ENCODE data around the gene OSBPL9. TPM values are rescaled to one million over a fixed set of nuclear protein-coding genes. Genes with fewer than 3 reads are reported as not detected.

OSBPL9 gene
- total and polyA plus RNA-seq, 9 of the 15 experiments (the other 6 are each of a cell fraction or from before 2014, with no cell fraction given) = 43.9 to 217 (median 170) TPM

DNA sequence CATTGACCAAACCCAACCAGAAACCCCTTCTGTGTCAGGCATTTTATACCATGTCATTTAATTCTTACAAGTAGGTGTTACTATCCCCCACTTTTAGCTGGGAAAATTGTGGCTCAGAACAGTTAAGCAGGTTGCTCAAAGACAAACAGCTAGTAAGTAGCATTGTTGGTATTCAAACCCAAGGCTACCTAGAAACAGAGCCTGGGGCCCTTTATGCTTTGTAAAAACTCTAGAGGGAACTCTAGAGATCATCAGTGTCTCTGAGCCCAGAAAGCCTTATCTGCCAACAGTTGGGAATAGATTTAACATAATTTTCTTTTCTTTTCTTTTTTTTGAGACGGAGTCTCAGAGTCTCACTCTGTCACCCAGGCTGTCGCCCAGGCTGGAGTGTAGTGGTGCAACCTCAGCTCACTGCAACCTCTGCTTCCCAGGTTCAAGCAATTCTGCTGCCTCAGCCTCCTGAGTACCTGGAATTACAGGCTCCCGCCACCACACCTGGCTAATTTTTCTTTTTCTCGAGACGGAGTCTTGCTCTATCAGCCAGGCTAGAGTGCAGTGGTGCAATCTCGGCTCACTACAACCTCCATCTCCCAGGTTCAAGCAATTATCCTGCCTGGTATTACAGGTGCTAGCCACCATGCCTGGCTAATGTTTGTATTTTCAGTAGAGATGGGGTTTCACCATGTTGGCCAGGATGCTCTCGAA is 48.5 kb upstream of the OSBPL9 start:
- Histone ChIP-seq H3K79me2 (ENCODE audit: control insufficient read depth, insufficient read depth, low read length) (no peaks in the 10 kb centered on the region), H4K20me1 (replicated peaks; ENCODE audit: control insufficient read depth, insufficient read depth, low read length) (no peaks in the 10 kb centered on the region), H3K27ac (ENCODE audit: extremely low read depth, low read depth, low read length) (no peak overlapping the region), H3K36me3 (ENCODE audit: control insufficient read depth, insufficient read depth, low read length) (no peaks in the 10 kb centered on the region), H3K9me1 (ENCODE audit: control insufficient read depth, insufficient read depth, low read length) (no peaks in the 10 kb centered on the region), H3K27me3 (ENCODE audit: control insufficient read depth in 2 of 2, insufficient read depth in 2 of 2, low read length in 2 of 2) (no peaks in the 10 kb centered on the region), H3K9ac (ENCODE audit: insufficient read depth in 1 of 2, low read depth in 2 of 2, low read length in 2 of 2) (no peak overlapping the region), H3K4me1 (replicated peaks in 1 of 2; ENCODE audit: control insufficient read depth in 2 of 2, insufficient read depth in 2 of 2, low read length in 2 of 2) (peaks cover 4 to 35% of the 10 kb centered on the region in 2 experiments; a peak in 4 of 5 replicates), H3K4me3 (no peak overlapping the region), H2AFZ (ENCODE audit: low read depth, low read length) (no peak overlapping the region), H3K9me3 (replicated peaks; ENCODE audit: control insufficient read depth, insufficient read depth, low read depth, low read length) (no peaks in the 10 kb centered on the region), H3K4me2 (ENCODE audit: insufficient read depth, low read length) (no peak overlapping the region)
- BruUV-seq (replicated peaks) = no TSS peak
- in situ Hi-C loops (cut with MboI) = no loop called here
- intact Hi-C loops (cut with micrococcal nuclease) = loop anchor here (2.0 to 5.0 kb wide), 2 partner anchors 200 to 434 kb away; no protein-coding TSS in a partner anchor
- TF ChIP-seq, protein P1, sequence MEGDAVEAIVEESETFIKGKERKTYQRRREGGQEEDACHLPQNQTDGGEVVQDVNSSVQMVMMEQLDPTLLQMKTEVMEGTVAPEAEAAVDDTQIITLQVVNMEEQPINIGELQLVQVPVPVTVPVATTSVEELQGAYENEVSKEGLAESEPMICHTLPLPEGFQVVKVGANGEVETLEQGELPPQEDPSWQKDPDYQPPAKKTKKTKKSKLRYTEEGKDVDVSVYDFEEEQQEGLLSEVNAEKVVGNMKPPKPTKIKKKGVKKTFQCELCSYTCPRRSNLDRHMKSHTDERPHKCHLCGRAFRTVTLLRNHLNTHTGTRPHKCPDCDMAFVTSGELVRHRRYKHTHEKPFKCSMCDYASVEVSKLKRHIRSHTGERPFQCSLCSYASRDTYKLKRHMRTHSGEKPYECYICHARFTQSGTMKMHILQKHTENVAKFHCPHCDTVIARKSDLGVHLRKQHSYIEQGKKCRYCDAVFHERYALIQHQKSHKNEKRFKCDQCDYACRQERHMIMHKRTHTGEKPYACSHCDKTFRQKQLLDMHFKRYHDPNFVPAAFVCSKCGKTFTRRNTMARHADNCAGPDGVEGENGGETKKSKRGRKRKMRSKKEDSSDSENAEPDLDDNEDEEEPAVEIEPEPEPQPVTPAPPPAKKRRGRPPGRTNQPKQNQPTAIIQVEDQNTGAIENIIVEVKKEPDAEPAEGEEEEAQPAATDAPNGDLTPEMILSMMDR (IDR thresholded peaks at IDR 0.05 in 2 of 3, conservative IDR thresholded peaks at IDR 0.05 in 1 of 3; ENCODE audit: insufficient read depth in 2 of 3, low read depth in 1 of 3, low read length in 3 of 3) = peak in 2 of 3 experiments; percentile 2 to 29; a peak in 2 of 6 replicates
- TF ChIP-seq FOXK1 (CRISPR knock-in tag; IDR thresholded peaks at IDR 0.05; ENCODE audit: borderline replicate concordance) (no peak), ESRRB (CRISPR knock-in tag; IDR thresholded peaks at IDR 0.05; ENCODE audit: borderline replicate concordance) (no peak), RAD21 (CRISPR knock-in tag; conservative IDR thresholded peaks at IDR 0.05 in 1 of 2, IDR thresholded peaks at IDR 0.05 in 1 of 2) (peak in 1 of 2 experiments; percentile 7; a peak in 1 of 4 replicates), RBM25 (IDR thresholded peaks at IDR 0.05; ENCODE audit: low read depth, low read length, severe bottlenecking) (peak; percentile 27), TAF9B (IDR thresholded peaks at IDR 0.05; ENCODE audit: partially characterized antibody) (no peak), ZFX (CRISPR knock-in tag; IDR thresholded peaks at IDR 0.05) (0 out of 2 replicates have a peak, but pooled peaks have one; percentile 16)
- CTCF ChIA-PET (ENCODE audit: low intra/inter-chr PET ratio) = interaction anchor here (2.6 kb wide), 1 partner anchor 201 kb away, joined by 9 read pairs; no protein-coding TSS in a partner anchor
- WGBS (ENCODE audit: insufficient coverage, low coverage, missing lambda C conversion rate) = 66% methylated on average over 7 of the region's 7 CpGs
- DNase-seq (ENCODE audit: extremely low read depth in 1 of 4, low spot score in 3 of 4) (no peak), FAIRE-seq (no peak), ATAC-seq (no peak)
- POLR2A ChIA-PET = interaction anchor here (1.1 kb wide), 1 partner anchor 29 kb away, joined by 3 read pairs; no protein-coding TSS in a partner anchor
